Hematopoietic multipotent progenitor cell treated with erythropoietin and hydrocortisone succinate and interleukin-3 and kit ligand, for 15 days (in vitro differentiated cells): ENCODE results near the gene PLEKHB1.

ENCODE experiments used
- DNase-seq: peaks from one replicate; pipeline ENCODE4 v3.0.0-alpha.2; 2015; ENCODE audit warnings: low spot score

PLEKHB1 gene

GRCh38 chr11:73645972-73646631 lies at the start of gene PLEKHB1:
Gene PLEKHB1, plus strand, starts transcription at chr11:73646581. Its CDS starts 28 bp downstream, at chr11:73646609.
- DNase-seq: no peak

GRCh38 chr11:73597336-73597955 lies 48.9 kb upstream of the PLEKHB1 start:
- DNase-seq: no peak

- DNase-seq: peak; percentile 93
Observed at GRCh38 chr11:73597956-73598718, 48.2 kb upstream of the PLEKHB1 start, which contains the start of gene FAM168A. Gene FAM168A, minus strand, starts transcription at chr11:73598112. Its CDS starts 129,638 bp downstream, at chr11:73468474.

GRCh38 chr11:73598719-73599379 lies 47.5 kb upstream of the PLEKHB1 start:
- DNase-seq: no peak

- no peak for DNase-seq
Observed at GRCh38 chr11:73612601-73613140, 33.7 kb upstream of the PLEKHB1 start.

GRCh38 chr11:73614591-73614990 lies 31.8 kb upstream of the PLEKHB1 start:
- DNase-seq: no peak

GRCh38 chr11:73622926-73623593 lies 23.3 kb upstream of the PLEKHB1 start:
- no peak for DNase-seq

GRCh38 chr11:73623686-73624085 lies 22.7 kb upstream of the PLEKHB1 start:
- DNase-seq: no peak

- peak; percentile 63 for DNase-seq
Observed at GRCh38 chr11:73625696-73626318, 20.6 kb upstream of the PLEKHB1 start.

- no peak for DNase-seq
Observed at GRCh38 chr11:73629907-73630306, 16.5 kb upstream of the PLEKHB1 start.

GRCh38 chr11:73632996-73633395 lies 13.4 kb upstream of the PLEKHB1 start:
- no peak for DNase-seq

GRCh38 chr11:73633999-73634398 lies 12.4 kb upstream of the PLEKHB1 start:
- no peak for DNase-seq

- no peak for DNase-seq
Observed at GRCh38 chr11:73635721-73636120, 10.7 kb upstream of the PLEKHB1 start.

- DNase-seq: no peak
Observed at GRCh38 chr11:73636249-73636648, 10.1 kb upstream of the PLEKHB1 start.

- no peak for DNase-seq
Observed at GRCh38 chr11:73637012-73637411, 9.4 kb upstream of the PLEKHB1 start.

GRCh38 chr11:73640592-73640991 lies 5.8 kb upstream of the PLEKHB1 start:
- DNase-seq: no peak

- DNase-seq: no peak
Observed at GRCh38 chr11:73641668-73642067, 4.7 kb upstream of the PLEKHB1 start.

GRCh38 chr11:73645121-73645969 lies 1.0 kb upstream of the PLEKHB1 start:
- no peak for DNase-seq

GRCh38 chr11:73647459-73648100 lies 1.2 kb downstream of the PLEKHB1 start:
- DNase-seq: peak; percentile 18

GRCh38 chr11:73648121-73648520 lies 1.7 kb downstream of the PLEKHB1 start:
- no peak for DNase-seq
